Uterus (tissue), 2 donors: ENCODE measurements around the gene PROM1.

Experiments
- CTCF ChIP-seq, 4 experiments: fragments of 200-600 bp in 2 of 4; fragments of 450-650 bp in 2 of 4; sonication (generic) in 2 of 4; IDR thresholded peaks; one replicate each; pipeline ENCODE4 v1.5.1; 2016 to 2019; ENCODE audit warnings: antibody characterized with exemption in 4 of 4, mild to moderate bottlenecking in 2 of 4, moderate library complexity in 1 of 4
- POLR2A ChIP-seq, 2 donors: fragments of 450-650 bp; IDR thresholded peaks; one replicate each; pipeline ENCODE4 v1.6.1; 2016; ENCODE audit warnings: antibody characterized with exemption in 2 of 2, mild to moderate bottlenecking in 1 of 2, moderate library complexity in 1 of 2

GRCh38 chr4:15990570-15991285, 93.1 kb downstream of the PROM1 start:
- no peak for TF ChIP-seq POLR2A (IDR thresholded peaks at IDR 0.05)
- no peak for TF ChIP-seq CTCF (IDR thresholded peaks at IDR 0.05)
